COR-L47 (cell line): ENCODE data around the gene SLN.
"Not testable (repeated sequence)": the region's sequence is repeated elsewhere in the genome, so short reads cannot be mapped to it uniquely, and the experiment has no call there.

Experiments
- DNase-seq: peaks from one replicate; lab custom pipeline; 2025; lab: John Stamatoyannopoulos, UW

Gene SLN

GRCh38 chr11:107711861-107712755 is at the start of gene SLN:
Gene SLN, minus strand, starts transcription at chr11:107712056.
- DNase-seq: no peak

- DNase-seq: not testable (repeated sequence)
Observed at GRCh38 chr11:107758719-107759355, 47.0 kb upstream of the SLN start.

GRCh38 chr11:107757661-107758060 is 45.8 kb upstream of the SLN start:
- no peak for DNase-seq

- no peak for DNase-seq
Observed at GRCh38 chr11:107756553-107756952, 44.7 kb upstream of the SLN start.

- no peak for DNase-seq
Observed at GRCh38 chr11:107752949-107753822, 41.3 kb upstream of the SLN start.

GRCh38 chr11:107752508-107752907 is 40.7 kb upstream of the SLN start:
- no peak for DNase-seq

GRCh38 chr11:107751082-107751481 is 39.2 kb upstream of the SLN start:
- no peak for DNase-seq

GRCh38 chr11:107750313-107750712 is 38.5 kb upstream of the SLN start:
- no peak for DNase-seq

GRCh38 chr11:107747622-107748021 is 35.8 kb upstream of the SLN start:
- no peak for DNase-seq

- DNase-seq: no peak
Observed at GRCh38 chr11:107744736-107745135, 32.9 kb upstream of the SLN start.

- DNase-seq: no peak
Observed at GRCh38 chr11:107743191-107743590, 31.3 kb upstream of the SLN start.

GRCh38 chr11:107741044-107741823 is 29.4 kb upstream of the SLN start:
- DNase-seq: no peak

GRCh38 chr11:107740271-107740670 is 28.4 kb upstream of the SLN start:
- no peak for DNase-seq

- no peak for DNase-seq
Observed at GRCh38 chr11:107736546-107736945, 24.7 kb upstream of the SLN start.

- no peak for DNase-seq
Observed at GRCh38 chr11:107733518-107733917, 21.7 kb upstream of the SLN start.

GRCh38 chr11:107732689-107733051 is 20.8 kb upstream of the SLN start:
- no peak for DNase-seq

- DNase-seq: no peak
Observed at GRCh38 chr11:107731941-107732688, 20.3 kb upstream of the SLN start.

- no peak for DNase-seq
Observed at GRCh38 chr11:107722662-107723061, 10.8 kb upstream of the SLN start.

GRCh38 chr11:107721207-107721606 is 9.4 kb upstream of the SLN start:
- DNase-seq: no peak

GRCh38 chr11:107720303-107720774 is 8.5 kb upstream of the SLN start:
- DNase-seq: no peak
